GM12865 (cell line): ENCODE results near the gene FMO4.
"Not testable (repeated sequence)": the region's sequence is repeated elsewhere in the genome, so short reads cannot be mapped to it uniquely, and the experiment has no call there.

Experiments used
- DNase-seq: peaks from one replicate; pipeline ENCODE4 v3.0.0; 2010; ENCODE audit warnings: low read depth
- H3K4me3 ChIP-seq: 2 replicates; pipeline ENCODE4 v1.5.1; 2011; ENCODE audit warnings: mild to moderate bottlenecking, low read depth, low read length, control low read depth
- TF ChIP-seq, protein P1 (sequence below): IDR thresholded peaks from 2 replicates; pipeline ENCODE4 v1.5.1; 2011; ENCODE audit warnings: low read length, control low read depth, low read depth, inconsistent platforms; ENCODE audit not compliant: insufficient read depth; ENCODE audit errors: missing control alignments

FMO4 gene

DNA sequence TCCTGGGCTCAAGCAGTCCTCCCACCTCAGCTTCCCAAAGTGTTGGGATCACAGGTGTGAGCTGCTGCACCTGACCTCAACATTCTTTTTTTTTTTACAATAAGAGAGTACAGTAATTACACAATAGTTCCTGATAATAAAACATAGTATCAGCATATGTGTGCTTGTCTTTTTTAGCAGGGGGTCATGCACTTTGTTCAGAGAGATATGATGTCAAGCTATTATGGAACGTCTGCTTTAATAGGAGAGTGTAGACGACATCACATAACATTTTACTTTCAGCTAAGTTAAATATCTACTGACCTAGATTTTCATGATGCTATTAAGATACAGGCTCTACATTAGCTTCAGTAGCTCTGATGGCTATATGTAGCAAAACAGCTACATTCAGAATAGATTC is 70.5 kb downstream of the FMO4 start:
- TF ChIP-seq, protein P1, sequence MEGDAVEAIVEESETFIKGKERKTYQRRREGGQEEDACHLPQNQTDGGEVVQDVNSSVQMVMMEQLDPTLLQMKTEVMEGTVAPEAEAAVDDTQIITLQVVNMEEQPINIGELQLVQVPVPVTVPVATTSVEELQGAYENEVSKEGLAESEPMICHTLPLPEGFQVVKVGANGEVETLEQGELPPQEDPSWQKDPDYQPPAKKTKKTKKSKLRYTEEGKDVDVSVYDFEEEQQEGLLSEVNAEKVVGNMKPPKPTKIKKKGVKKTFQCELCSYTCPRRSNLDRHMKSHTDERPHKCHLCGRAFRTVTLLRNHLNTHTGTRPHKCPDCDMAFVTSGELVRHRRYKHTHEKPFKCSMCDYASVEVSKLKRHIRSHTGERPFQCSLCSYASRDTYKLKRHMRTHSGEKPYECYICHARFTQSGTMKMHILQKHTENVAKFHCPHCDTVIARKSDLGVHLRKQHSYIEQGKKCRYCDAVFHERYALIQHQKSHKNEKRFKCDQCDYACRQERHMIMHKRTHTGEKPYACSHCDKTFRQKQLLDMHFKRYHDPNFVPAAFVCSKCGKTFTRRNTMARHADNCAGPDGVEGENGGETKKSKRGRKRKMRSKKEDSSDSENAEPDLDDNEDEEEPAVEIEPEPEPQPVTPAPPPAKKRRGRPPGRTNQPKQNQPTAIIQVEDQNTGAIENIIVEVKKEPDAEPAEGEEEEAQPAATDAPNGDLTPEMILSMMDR: no peak
- no peak overlapping the region for H3K4me3 ChIP-seq
- no peak for DNase-seq

- DNase-seq: no peak
These were observed 75.2 kb downstream of the FMO4 start for GRCh38 chr1:171389171-171389570.

GRCh38 chr1:171390740-171391139 is 76.8 kb downstream of the FMO4 start:
- DNase-seq, H3K4me3 ChIP-seq: not testable (repeated sequence)

More at GRCh38 chr1:171389171-171389570, 75.2 kb downstream of the FMO4 start:
- no peak overlapping the region for H3K4me3 ChIP-seq
- TF ChIP-seq, protein P1: no peak
